ENCODE measurements around the gene RBBP9. TPM values are rescaled to one million over a fixed set of nuclear protein-coding genes. Genes with fewer than 3 reads are reported as not detected.
"Not testable (repeated sequence)": the region's sequence is repeated elsewhere in the genome, so short reads cannot be mapped to it uniquely, and the experiment has no call there.

The RBBP9 gene
- polyA plus RNA-seq, 1 experiment, result 19.7 TPM

GRCh38 chr20:18506744-18507143, 9.7 kb upstream of the RBBP9 start:
- DNase-seq (ENCODE audit: low read depth, low spot score), result no peak
- ChIA-PET POLR2A (interaction anchor here (0.6 to 2.4 kb wide), 7 partner anchors 7 to 1008 kb away, joined by 3 to 21 read pairs (median 4); partner anchors contain the start of genes DZANK1, MGME1, POLR3F and RBBP9), CTCF (interaction anchor here (0.5 to 1.8 kb wide), 7 partner anchors 8 to 1488 kb away, joined by 3 to 8 read pairs (median 3); partner anchors contain the start of gene RBBP9)
- H3K4me3 ChIP-seq (ENCODE audit: low read depth, low read length), result peak overlapping the region; percentile 90
- H3K27me3 ChIP-seq (ENCODE audit: control insufficient read depth, insufficient read depth, low read length), result no peaks in the 10 kb centered on the region
- H3K9me3 ChIP-seq (ENCODE audit: control insufficient read depth, insufficient read depth, low read length), result no peaks in the 10 kb centered on the region; the same call in 1 of the 2 replicates
- peak overlapping the region; percentile 98 for H3K27ac ChIP-seq (ENCODE audit: low read depth, low read length)
- TF ChIP-seq CTCF (IDR thresholded peaks at IDR 0.05; ENCODE audit: low read depth, low read length), result no peak

- DNase-seq (ENCODE audit: low read depth, low spot score), result no peak
- Histone ChIP-seq H3K9me3 (ENCODE audit: control insufficient read depth, insufficient read depth, low read length) (no peaks in the 10 kb centered on the region; the same call in 1 of the 2 replicates), H3K27me3 (ENCODE audit: control insufficient read depth, insufficient read depth, low read length) (no peaks in the 10 kb centered on the region), H3K4me3 (ENCODE audit: low read depth, low read length) (no peak overlapping the region), H3K27ac (ENCODE audit: low read depth, low read length) (no peak overlapping the region)
- no peak for TF ChIP-seq CTCF (IDR thresholded peaks at IDR 0.05; ENCODE audit: low read depth, low read length)
- POLR2A ChIA-PET, result no interaction called here
- CTCF ChIA-PET, result interaction anchor here (1.2 kb wide), 1 partner anchor 8 kb away, joined by 4 read pairs; the partner anchor contains the start of gene RBBP9
Observed at GRCh38 chr20:18504479-18505060, 7.5 kb upstream of the RBBP9 start.

GRCh38 chr20:18501672-18502071, 4.6 kb upstream of the RBBP9 start:
- H3K4me3 ChIP-seq (ENCODE audit: low read depth, low read length); DNase-seq (ENCODE audit: low read depth, low spot score); POLR2A ChIA-PET; H3K27me3 ChIP-seq (ENCODE audit: control insufficient read depth, insufficient read depth, low read length); H3K9me3 ChIP-seq (ENCODE audit: control insufficient read depth, insufficient read depth, low read length); H3K27ac ChIP-seq (ENCODE audit: low read depth, low read length); CTCF ChIA-PET: not testable (repeated sequence)

GRCh38 chr20:18497603-18498002, 578 bp upstream of the RBBP9 start:
- no peak overlapping the region for H3K4me3 ChIP-seq (ENCODE audit: low read depth, low read length)
- CTCF ChIA-PET, result interaction anchor here (0.6 to 1.8 kb wide), 3 partner anchors 10 to 55 kb away, joined by 3 to 8 read pairs (median 5); partner anchors contain the start of genes DZANK1 and SEC23B
- H3K27me3 ChIP-seq (ENCODE audit: control insufficient read depth, insufficient read depth, low read length), result no peaks in the 10 kb centered on the region
- POLR2A ChIA-PET, result interaction anchor here (0.5 to 2.0 kb wide), 4 partner anchors 10 to 342 kb away, joined by 4 to 21 read pairs (median 8); partner anchors contain the start of genes DZANK1, POLR3F and SEC23B
- no peak for TF ChIP-seq CTCF (IDR thresholded peaks at IDR 0.05; ENCODE audit: low read depth, low read length)
- DNase-seq (ENCODE audit: low read depth, low spot score), result no peak
- H3K27ac ChIP-seq (ENCODE audit: low read depth, low read length), result no peak overlapping the region
- H3K9me3 ChIP-seq (ENCODE audit: control insufficient read depth, insufficient read depth, low read length), result no peaks in the 10 kb centered on the region

GRCh38 chr20:18496042-18496441, 983 bp downstream of the RBBP9 start:
- Histone ChIP-seq H3K4me3 (ENCODE audit: low read depth, low read length) (peak overlapping the region; percentile 93), H3K27me3 (ENCODE audit: control insufficient read depth, insufficient read depth, low read length) (no peaks in the 10 kb centered on the region), H3K27ac (ENCODE audit: low read depth, low read length) (no peak overlapping the region), H3K9me3 (ENCODE audit: control insufficient read depth, insufficient read depth, low read length) (no peaks in the 10 kb centered on the region)
- DNase-seq (ENCODE audit: low read depth, low spot score), result no peak
- CTCF ChIA-PET, result interaction anchor here (1.1 to 1.4 kb wide), 4 partner anchors 9 to 51 kb away, joined by 3 to 4 read pairs (median 4); partner anchors contain the start of gene SEC23B
- POLR2A ChIA-PET, result interaction anchor here (1.5 to 2.0 kb wide), 2 partner anchors 11 to 29 kb away, joined by 13 to 21 read pairs; partner anchors contain the start of genes DZANK1, POLR3F and SEC23B
- no peak for TF ChIP-seq CTCF (IDR thresholded peaks at IDR 0.05; ENCODE audit: low read depth, low read length)

All from AG04450 (cell line).